Measurements from ENCODE around the gene ELMOD1.

Gene ELMOD1

DNA sequence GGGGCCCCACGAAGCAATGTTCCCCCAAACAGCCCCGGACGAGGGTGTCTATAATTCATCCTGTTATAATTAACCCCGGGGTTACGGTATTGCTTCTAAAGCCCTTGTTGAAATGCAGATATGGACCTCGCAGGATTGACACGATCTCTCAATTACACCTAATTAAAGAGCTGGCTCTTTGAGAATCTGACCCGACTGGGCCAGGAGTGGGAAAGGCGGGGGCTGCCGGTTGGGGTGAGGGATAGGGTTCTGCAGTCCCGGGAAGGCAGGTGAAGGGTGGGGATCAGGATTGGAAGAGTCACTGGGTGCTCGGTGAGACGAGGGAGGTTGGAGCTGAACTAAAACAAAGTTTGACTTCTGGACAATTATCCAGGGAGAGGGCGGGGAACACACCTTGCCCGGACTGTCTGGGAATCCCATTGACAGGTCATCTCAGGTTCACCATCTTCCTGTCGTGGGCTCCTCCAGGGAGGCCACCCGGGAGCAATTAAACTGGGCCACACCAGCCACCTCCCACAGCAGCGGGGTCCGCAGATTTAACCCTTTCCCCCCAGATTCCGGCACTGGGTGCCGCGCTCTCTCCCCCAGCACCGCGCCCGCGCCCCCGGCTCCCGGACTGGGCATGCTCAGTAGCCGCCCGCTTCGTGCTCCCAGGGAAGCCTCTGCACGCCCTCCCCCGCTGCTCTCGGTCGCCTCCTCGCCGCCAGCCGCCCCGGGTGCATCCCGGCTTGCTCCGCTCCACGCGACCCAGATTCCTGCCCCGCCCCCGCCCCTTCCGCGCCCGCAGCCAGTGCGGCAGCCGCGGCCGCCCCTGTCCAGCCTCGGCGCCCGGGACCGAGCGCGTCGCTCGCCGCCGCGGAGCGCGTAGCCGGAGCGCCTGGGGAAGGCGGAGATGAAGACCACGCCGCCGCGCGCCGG is at the start of gene ELMOD1:
Gene ELMOD1 (plus strand): TSS at position 688 of the 918 bp plus-strand sequence. CDS start 27,043 bp downstream, outside the sequence.
- Histone ChIP-seq H3K4me1 (ENCODE audit: insufficient read depth, low read length) (peaks cover 12% of the 10 kb centered on the region; the same call in 1 of the 2 replicates), H3K36me3 (ENCODE audit: insufficient read depth, low read depth, low read length) (no peaks in the 10 kb centered on the region), H3K9ac (ENCODE audit: low read depth, low read length) (no peak within 1 kb of the TSS), H3K27ac (ENCODE audit: low read length) (no peak within 1 kb of the TSS), H3K4me3 (ENCODE audit: low read length) (peak within 1 kb of the TSS; percentile 87), H3K9me3 (ENCODE audit: insufficient read depth, low read depth, low read length) (no peaks in the 10 kb centered on the region), H3K27me3 (ENCODE audit: insufficient read depth, low read length) (peaks cover 98% of the 10 kb centered on the region)

DNA sequence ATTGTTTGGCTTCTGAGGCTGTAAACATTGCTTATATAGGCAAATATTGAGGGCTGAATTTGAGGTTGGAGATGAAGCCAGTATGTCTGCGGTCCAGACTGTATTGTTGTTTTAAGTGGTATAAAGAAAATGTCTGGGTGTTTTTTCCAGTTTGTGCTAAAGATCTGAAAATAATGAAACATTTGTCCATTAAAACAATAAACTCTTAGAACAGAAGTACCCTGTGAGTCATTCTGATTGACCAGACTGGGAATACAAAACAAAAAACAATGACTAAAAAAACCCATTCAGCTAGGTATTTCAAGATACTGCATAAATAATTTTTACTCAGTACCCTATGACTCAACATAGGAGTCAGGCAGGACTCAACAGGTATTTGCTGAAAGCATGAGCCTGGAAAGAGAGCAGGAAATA is 45.8 kb upstream of the ELMOD1 start:
- no peak overlapping the region for H3K9ac ChIP-seq (ENCODE audit: low read depth, low read length)
- no peaks in the 10 kb centered on the region for H3K9me3 ChIP-seq (ENCODE audit: insufficient read depth, low read depth, low read length)
- H3K4me3 ChIP-seq (ENCODE audit: low read length), result no peak overlapping the region
- H3K27ac ChIP-seq (ENCODE audit: low read length), result no peak overlapping the region
- no peaks in the 10 kb centered on the region for H3K27me3 ChIP-seq (ENCODE audit: insufficient read depth, low read length)
- H3K36me3 ChIP-seq (ENCODE audit: insufficient read depth, low read depth, low read length), result peaks cover 18% of the 10 kb centered on the region; the same call in 1 of the 2 replicates
- H3K4me1 ChIP-seq (ENCODE audit: insufficient read depth, low read length), result no peaks in the 10 kb centered on the region

GRCh38 chr11:107547961-107548360 is 43.0 kb upstream of the ELMOD1 start:
- H3K36me3 ChIP-seq (ENCODE audit: insufficient read depth, low read depth, low read length), result peaks cover 39% of the 10 kb centered on the region; the same call in 1 of the 2 replicates
- no peak overlapping the region for H3K27ac ChIP-seq (ENCODE audit: low read length)
- H3K4me1 ChIP-seq (ENCODE audit: insufficient read depth, low read length), result no peaks in the 10 kb centered on the region
- no peaks in the 10 kb centered on the region for H3K27me3 ChIP-seq (ENCODE audit: insufficient read depth, low read length)
- no peaks in the 10 kb centered on the region for H3K9me3 ChIP-seq (ENCODE audit: insufficient read depth, low read depth, low read length)
- H3K9ac ChIP-seq (ENCODE audit: low read depth, low read length), result no peak overlapping the region
- no peak overlapping the region for H3K4me3 ChIP-seq (ENCODE audit: low read length)

DNA sequence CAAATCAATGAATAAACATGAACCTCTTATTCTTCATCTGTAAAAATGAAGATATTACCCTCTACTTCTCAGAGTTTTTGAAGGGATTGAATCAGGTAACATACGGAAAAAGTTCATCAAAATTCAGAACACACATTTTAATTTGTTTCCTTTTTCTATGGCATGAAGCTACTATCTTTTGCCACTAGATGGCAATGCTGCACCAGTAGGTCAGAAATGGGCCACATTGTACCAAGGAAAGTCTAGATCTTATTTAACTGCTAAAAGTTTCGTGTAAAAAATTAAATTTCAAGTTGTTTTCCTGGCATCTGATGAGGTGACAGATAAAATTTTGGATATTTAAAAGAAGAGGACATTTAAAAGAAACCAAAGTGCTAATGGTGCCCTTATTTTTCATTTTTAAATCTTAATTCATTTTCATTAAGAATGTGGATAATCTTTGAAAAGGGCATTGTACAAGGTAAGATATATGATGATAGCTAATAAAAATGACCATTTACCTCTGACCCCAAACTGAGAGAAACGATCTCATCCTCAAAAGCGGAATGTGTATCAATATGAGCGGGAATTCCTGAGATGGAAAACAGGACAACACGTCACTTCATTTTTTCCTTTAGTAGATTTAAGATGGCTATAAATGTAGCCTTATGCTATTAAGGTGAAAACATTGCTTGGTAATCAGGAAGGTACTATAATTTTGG is 41.5 kb upstream of the ELMOD1 start:
- Histone ChIP-seq H3K4me3 (ENCODE audit: low read length) (no peak overlapping the region), H3K9ac (ENCODE audit: low read depth, low read length) (no peak overlapping the region), H3K4me1 (ENCODE audit: insufficient read depth, low read length) (no peaks in the 10 kb centered on the region), H3K27ac (ENCODE audit: low read length) (no peak overlapping the region), H3K9me3 (ENCODE audit: insufficient read depth, low read depth, low read length) (no peaks in the 10 kb centered on the region), H3K27me3 (ENCODE audit: insufficient read depth, low read length) (no peaks in the 10 kb centered on the region), H3K36me3 (ENCODE audit: insufficient read depth, low read depth, low read length) (peaks cover 50% of the 10 kb centered on the region; the same call in 1 of the 2 replicates)

- no peaks in the 10 kb centered on the region for H3K9me3 ChIP-seq (ENCODE audit: insufficient read depth, low read depth, low read length)
- no peaks in the 10 kb centered on the region for H3K4me1 ChIP-seq (ENCODE audit: insufficient read depth, low read length)
- no peak overlapping the region for H3K9ac ChIP-seq (ENCODE audit: low read depth, low read length)
- H3K27me3 ChIP-seq (ENCODE audit: insufficient read depth, low read length), result no peaks in the 10 kb centered on the region
- H3K36me3 ChIP-seq (ENCODE audit: insufficient read depth, low read depth, low read length), result peaks cover 50% of the 10 kb centered on the region; the same call in 1 of the 2 replicates
- H3K4me3 ChIP-seq (ENCODE audit: low read length), result no peak overlapping the region
- no peak overlapping the region for H3K27ac ChIP-seq (ENCODE audit: low read length)
Measured at GRCh38 chr11:107549954-107550285, 41.0 kb upstream of the ELMOD1 start.

- H3K9me3 ChIP-seq (ENCODE audit: insufficient read depth, low read depth, low read length), result no peaks in the 10 kb centered on the region
- H3K36me3 ChIP-seq (ENCODE audit: insufficient read depth, low read depth, low read length), result peaks cover 50% of the 10 kb centered on the region; the same call in 1 of the 2 replicates
- H3K4me1 ChIP-seq (ENCODE audit: insufficient read depth, low read length), result no peaks in the 10 kb centered on the region
- H3K27ac ChIP-seq (ENCODE audit: low read length), result no peak overlapping the region
- H3K27me3 ChIP-seq (ENCODE audit: insufficient read depth, low read length), result no peaks in the 10 kb centered on the region
- no peak overlapping the region for H3K9ac ChIP-seq (ENCODE audit: low read depth, low read length)
- no peak overlapping the region for H3K4me3 ChIP-seq (ENCODE audit: low read length)
Measured at GRCh38 chr11:107550304-107550703, 40.6 kb upstream of the ELMOD1 start.

- Histone ChIP-seq H3K27me3 (ENCODE audit: insufficient read depth, low read length) (no peaks in the 10 kb centered on the region), H3K4me3 (ENCODE audit: low read length) (no peak overlapping the region), H3K36me3 (ENCODE audit: insufficient read depth, low read depth, low read length) (peaks cover 16% of the 10 kb centered on the region; the same call in 1 of the 2 replicates), H3K27ac (ENCODE audit: low read length) (no peak overlapping the region), H3K9me3 (ENCODE audit: insufficient read depth, low read depth, low read length) (no peaks in the 10 kb centered on the region), H3K9ac (ENCODE audit: low read depth, low read length) (no peak overlapping the region), H3K4me1 (ENCODE audit: insufficient read depth, low read length) (peaks cover 4% of the 10 kb centered on the region; the same call in 1 of the 2 replicates)
Measured at GRCh38 chr11:107561688-107562087, 29.3 kb upstream of the ELMOD1 start.

GRCh38 chr11:107562647-107563208 is 28.2 kb upstream of the ELMOD1 start:
- no peak overlapping the region for H3K27ac ChIP-seq (ENCODE audit: low read length)
- no peaks in the 10 kb centered on the region for H3K9me3 ChIP-seq (ENCODE audit: insufficient read depth, low read depth, low read length)
- H3K4me1 ChIP-seq (ENCODE audit: insufficient read depth, low read length), result peaks cover 4% of the 10 kb centered on the region; the same call in 1 of the 2 replicates
- H3K36me3 ChIP-seq (ENCODE audit: insufficient read depth, low read depth, low read length), result peaks cover 15% of the 10 kb centered on the region; the same call in 1 of the 2 replicates
- H3K9ac ChIP-seq (ENCODE audit: low read depth, low read length), result no peak overlapping the region
- H3K27me3 ChIP-seq (ENCODE audit: insufficient read depth, low read length), result no peaks in the 10 kb centered on the region
- no peak overlapping the region for H3K4me3 ChIP-seq (ENCODE audit: low read length)

GRCh38 chr11:107563702-107564101 is 27.2 kb upstream of the ELMOD1 start:
- no peak overlapping the region for H3K27ac ChIP-seq (ENCODE audit: low read length)
- peak overlapping the region; percentile 17; the same call in 1 of the 2 replicates for H3K4me3 ChIP-seq (ENCODE audit: low read length)

GRCh38 chr11:107564877-107565218 is 26.1 kb upstream of the ELMOD1 start:
- no peaks in the 10 kb centered on the region for H3K27me3 ChIP-seq (ENCODE audit: insufficient read depth, low read length)
- H3K9ac ChIP-seq (ENCODE audit: low read depth, low read length), result peak overlapping the region; percentile 93
- peak overlapping the region; percentile 96 for H3K4me3 ChIP-seq (ENCODE audit: low read length)
- H3K9me3 ChIP-seq (ENCODE audit: insufficient read depth, low read depth, low read length), result no peaks in the 10 kb centered on the region
- no peak overlapping the region for H3K27ac ChIP-seq (ENCODE audit: low read length)
- peaks cover 2% of the 10 kb centered on the region; the same call in 1 of the 2 replicates for H3K36me3 ChIP-seq (ENCODE audit: insufficient read depth, low read depth, low read length)
- peaks cover 4% of the 10 kb centered on the region; the same call in 1 of the 2 replicates for H3K4me1 ChIP-seq (ENCODE audit: insufficient read depth, low read length)

More at GRCh38 chr11:107563702-107564101, 27.2 kb upstream of the ELMOD1 start:
- Histone ChIP-seq H3K9me3 (ENCODE audit: insufficient read depth, low read depth, low read length) (no peaks in the 10 kb centered on the region), H3K27me3 (ENCODE audit: insufficient read depth, low read length) (no peaks in the 10 kb centered on the region), H3K9ac (ENCODE audit: low read depth, low read length) (no peak overlapping the region), H3K4me1 (ENCODE audit: insufficient read depth, low read length) (peaks cover 4% of the 10 kb centered on the region; the same call in 1 of the 2 replicates), H3K36me3 (ENCODE audit: insufficient read depth, low read depth, low read length) (peaks cover 10% of the 10 kb centered on the region; the same call in 1 of the 2 replicates)

DNA sequence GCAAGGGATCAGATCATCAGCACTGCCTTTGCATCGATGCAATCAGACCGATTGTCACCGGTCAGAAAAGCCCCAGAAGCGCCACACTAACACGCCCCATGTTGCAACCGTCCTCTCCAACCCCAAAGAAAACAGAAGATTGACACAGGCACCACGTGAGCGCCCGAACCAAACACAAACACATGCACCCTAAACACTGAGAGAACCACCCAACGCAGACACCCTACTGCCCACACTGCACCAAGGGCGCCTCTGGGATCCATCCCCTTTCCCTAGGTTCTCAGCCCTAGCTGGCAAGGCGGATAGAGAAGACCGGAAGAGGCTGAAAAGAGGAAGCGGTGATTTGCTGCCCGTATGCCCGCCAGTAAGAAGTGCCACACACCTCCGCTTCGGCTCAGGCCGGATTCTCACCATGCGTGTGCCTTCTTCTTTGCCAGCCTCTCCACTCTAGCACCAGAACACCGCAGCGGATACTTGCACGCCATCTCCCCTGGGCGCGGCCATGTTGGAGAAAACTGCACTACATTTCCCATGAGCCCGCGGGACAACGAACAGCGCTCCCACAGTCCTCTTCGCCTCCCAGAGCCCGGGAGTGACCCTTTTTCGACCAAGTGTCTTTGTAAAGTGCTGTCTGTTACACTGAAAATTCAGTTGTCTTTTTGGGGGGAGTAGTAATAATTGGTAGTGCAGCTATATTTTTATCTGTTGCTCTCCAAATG is 25.6 kb upstream of the ELMOD1 start, which contains the start of gene ALKBH8:
Gene ALKBH8 (minus strand): TSS at position 517 of the 719 bp plus-strand sequence. CDS start 4,842 bp downstream, outside the sequence.
- no peaks in the 10 kb centered on the region for H3K9me3 ChIP-seq (ENCODE audit: insufficient read depth, low read depth, low read length)
- H3K36me3 ChIP-seq (ENCODE audit: insufficient read depth, low read depth, low read length), result no peaks in the 10 kb centered on the region
- peak within 1 kb of the TSS; percentile 93 for H3K9ac ChIP-seq (ENCODE audit: low read depth, low read length)

More for the DNA sequence above, 25.6 kb upstream of the ELMOD1 start, which contains the start of gene ALKBH8:
- Histone ChIP-seq H3K27ac (ENCODE audit: low read length) (peak within 1 kb of the TSS; percentile 9), H3K4me1 (ENCODE audit: insufficient read depth, low read length) (peaks cover 4% of the 10 kb centered on the region; the same call in 1 of the 2 replicates), H3K4me3 (ENCODE audit: low read length) (peak within 1 kb of the TSS; percentile 96), H3K27me3 (ENCODE audit: insufficient read depth, low read length) (no peaks in the 10 kb centered on the region)
